GM21526 (cell line): ENCODE results near the gene HTRA3.
"Not testable (repeated sequence)": the region's sequence is repeated elsewhere in the genome, so short reads cannot be mapped to it uniquely, and the experiment has no call there.

Experiments used
- ATAC-seq: cut with Tn5 transposase; IDR thresholded peaks from one replicate; pipeline ENCODE4 v1.9.1; 2021; ENCODE audit warnings: moderate library complexity; ENCODE audit not compliant: unreplicated experiment, low FRiP score

HTRA3 gene

GRCh38 chr4:8336412-8337075, 67.0 kb downstream of the HTRA3 start:
- ATAC-seq = no peak

GRCh38 chr4:8338351-8338961, 68.9 kb downstream of the HTRA3 start:
- ATAC-seq = no peak

GRCh38 chr4:8340781-8341241, 71.3 kb downstream of the HTRA3 start:
- ATAC-seq = no peak

GRCh38 chr4:8341281-8341680, 71.7 kb downstream of the HTRA3 start:
- ATAC-seq = not testable (repeated sequence)

- ATAC-seq = no peak
These were observed 72.1 kb downstream of the HTRA3 start for GRCh38 chr4:8341691-8342090.

- no peak for ATAC-seq
These were observed 73.2 kb downstream of the HTRA3 start for GRCh38 chr4:8342651-8343261.

GRCh38 chr4:8343262-8343966, 73.9 kb downstream of the HTRA3 start:
- ATAC-seq = no peak

- ATAC-seq = no peak
These were observed 74.4 kb downstream of the HTRA3 start for GRCh38 chr4:8343967-8344331.

GRCh38 chr4:8344377-8344776, 74.8 kb downstream of the HTRA3 start:
- no peak for ATAC-seq

GRCh38 chr4:8345053-8345945, 75.7 kb downstream of the HTRA3 start:
- ATAC-seq = no peak

- ATAC-seq = no peak
These were observed 76.6 kb downstream of the HTRA3 start for GRCh38 chr4:8345946-8346814.

- no peak for ATAC-seq
These were observed 77.5 kb downstream of the HTRA3 start for GRCh38 chr4:8346838-8347605.

GRCh38 chr4:8347660-8348059, 78.1 kb downstream of the HTRA3 start:
- no peak for ATAC-seq

- no peak for ATAC-seq
These were observed 78.5 kb downstream of the HTRA3 start for GRCh38 chr4:8348071-8348470.

GRCh38 chr4:8349236-8349635, 79.7 kb downstream of the HTRA3 start:
- not testable (repeated sequence) for ATAC-seq

GRCh38 chr4:8349664-8350236, 80.2 kb downstream of the HTRA3 start:
- no peak for ATAC-seq

- ATAC-seq = no peak
These were observed 80.8 kb downstream of the HTRA3 start for GRCh38 chr4:8350352-8350751.

- ATAC-seq = no peak
These were observed 81.4 kb downstream of the HTRA3 start for GRCh38 chr4:8350841-8351461.
